Skin of body (tissue), 2 donors: Measurements from ENCODE around the gene UNC5B. TPM values are rescaled to one million over a fixed set of nuclear protein-coding genes. Genes with fewer than 3 reads are reported as not detected.
A peak's percentile ranks its signal among the peaks of the same experiment; 100 is the strongest.

ENCODE experiments used
- DNase-seq: peaks from one replicate; lab custom pipeline; 2025; lab: John Stamatoyannopoulos, UW
- total RNA-seq: library from RNA; depleted of rRNA; stranded (reverse); fragments of >200 nt; gene quantifications from one replicate; pipeline ENCODE4 v1.2.3, GENCODE V29; 2014

The UNC5B gene
- total RNA-seq, 1 donor from 2014 or later, result 11.2 TPM

GRCh38 chr10:71253981-71254818 lies 41.8 kb downstream of the UNC5B start:
- no peak for DNase-seq

- DNase-seq, result no peak
Measured at GRCh38 chr10:71254834-71255549, 42.6 kb downstream of the UNC5B start.

- DNase-seq, result no peak
Measured at GRCh38 chr10:71255550-71255807, 43.1 kb downstream of the UNC5B start.

GRCh38 chr10:71255808-71256660 lies 43.7 kb downstream of the UNC5B start:
- peak; percentile 46 for DNase-seq

- DNase-seq, result no peak
Measured at GRCh38 chr10:71256661-71257318, 44.4 kb downstream of the UNC5B start.

- DNase-seq, result no peak
Measured at GRCh38 chr10:71257319-71257997, 45.1 kb downstream of the UNC5B start.

- no peak for DNase-seq
Measured at GRCh38 chr10:71258046-71258445, 45.7 kb downstream of the UNC5B start.

GRCh38 chr10:71258446-71259145 lies 46.2 kb downstream of the UNC5B start:
- no peak for DNase-seq

- DNase-seq, result no peak
Measured at GRCh38 chr10:71259282-71259681, 46.9 kb downstream of the UNC5B start.

GRCh38 chr10:71259815-71260501 lies 47.6 kb downstream of the UNC5B start:
- DNase-seq, result no peak

- no peak for DNase-seq
Measured at GRCh38 chr10:71260622-71261325, 48.4 kb downstream of the UNC5B start.

- no peak for DNase-seq
Measured at GRCh38 chr10:71262027-71262426, 49.7 kb downstream of the UNC5B start.

GRCh38 chr10:71262817-71263216 lies 50.4 kb downstream of the UNC5B start:
- no peak for DNase-seq

- DNase-seq, result no peak
Measured at GRCh38 chr10:71263376-71263775, 51.0 kb downstream of the UNC5B start.

- no peak for DNase-seq
Measured at GRCh38 chr10:71264345-71265200, 52.2 kb downstream of the UNC5B start.

GRCh38 chr10:71265201-71265575 lies 52.8 kb downstream of the UNC5B start:
- DNase-seq, result no peak

GRCh38 chr10:71265618-71266146 lies 53.3 kb downstream of the UNC5B start:
- DNase-seq, result no peak
